Natural killer cell (primary cell): ENCODE results near the gene TCF7L2. TPM values are rescaled to one million over a fixed set of nuclear protein-coding genes. Genes with fewer than 3 reads are reported as not detected.

Experiments used
- ATAC-seq, 3 donors: fragments of 150-1000 bp in 2 of 3; fragments of 200-7000 bp in 1 of 3; cut with Tn5 transposase; 1 replicate in 1 of 3; 2 replicates in 2 of 3; pipeline ENCODE4 v1.10.0; 2021; ENCODE audit warnings: mild to moderate bottlenecking in 2 of 3, moderate library complexity in 2 of 3
- DNase-seq, 2 donors: peaks; one replicate each; pipeline versions ENCODE4 v3.0.0 to v3.0.0-alpha.2; 2013 to 2021; ENCODE audit warnings: mixed read lengths in 1 of 2
- H3K27ac ChIP-seq: one replicate; pipeline ENCODE4 v1.5.1; 2013; ENCODE audit warnings: mild to moderate bottlenecking, low read length
- H3K27me3 ChIP-seq: one replicate; pipeline ENCODE4 v1.6.1; 2013; ENCODE audit warnings: low read length; ENCODE audit not compliant: control insufficient read depth, insufficient read depth
- H3K36me3 ChIP-seq: one replicate; pipeline ENCODE4 v1.6.1; 2013; ENCODE audit warnings: low read length; ENCODE audit not compliant: control insufficient read depth, insufficient read depth
- H3K4me1 ChIP-seq: one replicate; pipeline ENCODE4 v1.6.1; 2013; ENCODE audit warnings: low read length; ENCODE audit not compliant: control insufficient read depth, insufficient read depth
- H3K4me3 ChIP-seq: one replicate; pipeline ENCODE4 v1.5.1; 2013; ENCODE audit warnings: low read length
- H3K9me3 ChIP-seq: one replicate; pipeline ENCODE4 v1.6.1; 2013; ENCODE audit warnings: low read length; ENCODE audit not compliant: control insufficient read depth, insufficient read depth
- H3K27ac Mint-ChIP-seq, 2 donors: one replicate each; pipeline ENCODE4 v1.8.0; 2022; ENCODE audit warnings: mild to moderate bottlenecking in 2 of 2, mixed read lengths in 2 of 2, moderate library complexity in 1 of 2
- H3K27me3 Mint-ChIP-seq, 2 donors: one replicate each; pipeline ENCODE4 v1.8.0; 2022; ENCODE audit warnings: low read depth in 2 of 2, mixed read lengths in 2 of 2
- H3K36me3 Mint-ChIP-seq: one replicate; pipeline ENCODE4 v1.8.0; 2022; ENCODE audit warnings: mixed read lengths
- H3K4me1 Mint-ChIP-seq, 2 donors: one replicate each; pipeline ENCODE4 v1.8.0; 2022; ENCODE audit warnings: mixed read lengths in 2 of 2
- H3K4me3 Mint-ChIP-seq: one replicate; pipeline ENCODE4 v1.8.0; 2022; ENCODE audit warnings: mild to moderate bottlenecking, moderate library complexity, mixed read lengths
- H3K9me3 Mint-ChIP-seq, 2 donors: one replicate each; pipeline ENCODE4 v1.8.0; 2022; ENCODE audit warnings: mixed read lengths in 2 of 2
- CTCF ChIP-seq: fragments of 200-600 bp; IDR thresholded peaks from one replicate; pipeline ENCODE4 v1.8.0; 2022; ENCODE audit warnings: antibody characterized with exemption
- WGBS: methylation state at CpG from one replicate; pipeline ENCODE4 v1.1.7; 2013; ENCODE audit warnings: missing lambda C conversion rate; ENCODE audit not compliant: insufficient coverage; 5-methylcytosine and 5-hydroxymethylcytosine counted together
- intact Hi-C: fragments of 100-400 bp; cut with micrococcal nuclease; formaldehyde crosslinking; loops from one replicate; pipeline ENCODE4 v1.14.2; 2022
- total RNA-seq, 4 donors: library from RNA; stranded (reverse); fragments of 120-200 nt in 1 of 4; gene quantifications; one replicate each; pipeline versions ENCODE4 v1.2.3 to v1.2.4, GENCODE V29; 2013 to 2022

Gene TCF7L2
- total RNA-seq, 3 donors from 2014 or later (not counting 1 experiment from before 2014, with no cell fraction given) = 10.4 to 32.7 (median 15.3) TPM

GRCh38 chr10:113180401-113181154, 230.5 kb downstream of the TCF7L2 start:
- Histone ChIP-seq H3K27ac (no peak overlapping the region), H3K27me3 (no peaks in the 10 kb centered on the region), H3K4me1 (peaks cover 3% of the 10 kb centered on the region), H3K4me3 (no peak overlapping the region), H3K9me3 (no peaks in the 10 kb centered on the region), H3K36me3 (no peaks in the 10 kb centered on the region)
- intact Hi-C loops = no loop called here
- H3K27me3 Mint-ChIP-seq = no peaks in the 10 kb centered on the region
- H3K9me3 Mint-ChIP-seq = no peaks in the 10 kb centered on the region
- TF ChIP-seq CTCF = no peak
- ATAC-seq (no peak), DNase-seq (no peak)
- no peaks in the 10 kb centered on the region for H3K4me1 Mint-ChIP-seq
- no peaks in the 10 kb centered on the region for H3K36me3 Mint-ChIP-seq
- H3K27ac Mint-ChIP-seq = no peak overlapping the region
- WGBS = 65% methylated on average over 10 of the region's 10 CpGs
- no peak overlapping the region for H3K4me3 Mint-ChIP-seq

GRCh38 chr10:113182154-113182553, 232.1 kb downstream of the TCF7L2 start:
- H3K4me3 ChIP-seq = no peak overlapping the region
- no peak overlapping the region for H3K27ac Mint-ChIP-seq
- H3K27me3 ChIP-seq = no peaks in the 10 kb centered on the region
- no peaks in the 10 kb centered on the region for H3K4me1 Mint-ChIP-seq
- no peaks in the 10 kb centered on the region for H3K9me3 ChIP-seq
- H3K4me1 ChIP-seq = peaks cover 3% of the 10 kb centered on the region
- no peaks in the 10 kb centered on the region for H3K36me3 Mint-ChIP-seq
- no peaks in the 10 kb centered on the region for H3K36me3 ChIP-seq
- no peaks in the 10 kb centered on the region for H3K27me3 Mint-ChIP-seq
- no peak for TF ChIP-seq CTCF
- 89% methylated on average over 3 of the region's 3 CpGs for WGBS
- H3K27ac ChIP-seq = no peak overlapping the region
- no peaks in the 10 kb centered on the region for H3K9me3 Mint-ChIP-seq
- DNase-seq (no peak), ATAC-seq (no peak)
- intact Hi-C loops = no loop called here
- H3K4me3 Mint-ChIP-seq = no peak overlapping the region

- no peak for ATAC-seq
- no peaks in the 10 kb centered on the region for H3K36me3 ChIP-seq
- H3K27ac Mint-ChIP-seq = no peak overlapping the region
- peaks cover 3% of the 10 kb centered on the region for H3K4me1 ChIP-seq
- DNase-seq = no peak
- intact Hi-C loops = no loop called here
- H3K9me3 ChIP-seq = no peaks in the 10 kb centered on the region
- H3K27ac ChIP-seq = no peak overlapping the region
- no peak for TF ChIP-seq CTCF
- H3K27me3 ChIP-seq = no peaks in the 10 kb centered on the region
- H3K4me1 Mint-ChIP-seq = no peaks in the 10 kb centered on the region
- peaks cover 0 to 1% of the 10 kb centered on the region in 2 donors for H3K27me3 Mint-ChIP-seq
- H3K4me3 ChIP-seq = no peak overlapping the region
- no peaks in the 10 kb centered on the region for H3K9me3 Mint-ChIP-seq
- H3K4me3 Mint-ChIP-seq = no peak overlapping the region
- 93% methylated on average over 13 of the region's 13 CpGs for WGBS
- H3K36me3 Mint-ChIP-seq = no peaks in the 10 kb centered on the region
Observed at GRCh38 chr10:113183573-113183972, 233.5 kb downstream of the TCF7L2 start.
